GM21786 (cell line): Measurements from ENCODE around the gene ZNF148.

ENCODE experiments used
- ATAC-seq: cut with Tn5 transposase; IDR thresholded peaks from one replicate; pipeline ENCODE4 v1.9.1; 2021; ENCODE audit not compliant: unreplicated experiment

The ZNF148 gene

DNA sequence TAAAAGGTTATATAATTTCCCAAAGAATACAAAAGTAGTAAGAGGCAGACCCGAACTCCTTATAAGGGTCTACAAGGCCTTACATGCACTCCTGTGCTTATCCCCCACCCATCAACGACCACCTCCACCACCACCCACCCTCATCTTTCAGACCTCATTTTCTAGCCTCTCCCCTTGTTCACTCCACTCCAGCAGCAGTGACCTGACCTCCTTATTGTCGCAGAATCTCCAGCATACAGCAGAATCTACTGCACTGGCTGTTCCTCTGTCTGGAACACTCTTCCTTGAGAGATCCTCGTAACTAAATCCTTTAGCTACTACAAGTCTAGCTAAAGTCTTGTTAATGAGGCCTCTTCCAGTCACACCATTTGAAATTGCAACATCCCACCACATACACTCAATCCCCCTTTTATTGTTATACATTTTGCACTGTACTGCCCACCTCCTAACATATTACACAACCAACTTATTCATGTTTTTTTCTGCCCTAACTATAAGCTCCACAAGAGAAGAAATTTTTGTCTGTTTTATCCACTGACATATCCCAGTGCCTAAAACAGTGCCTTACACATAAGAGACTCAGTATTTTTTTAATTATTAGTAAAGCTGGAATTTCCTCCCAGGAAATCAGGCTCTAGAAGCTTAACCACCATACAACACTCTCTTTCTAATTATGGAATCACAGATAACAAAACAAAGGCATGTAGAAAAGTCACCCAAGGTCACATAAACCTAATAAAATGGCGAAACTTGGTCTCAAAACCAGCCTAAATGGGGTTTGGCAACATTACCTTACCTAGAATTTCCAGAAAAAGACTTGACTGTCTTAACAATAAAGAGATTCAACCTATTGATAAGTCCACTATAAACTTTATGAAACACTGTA, 40.2 kb downstream of the ZNF148 start:
- no peak for ATAC-seq

DNA sequence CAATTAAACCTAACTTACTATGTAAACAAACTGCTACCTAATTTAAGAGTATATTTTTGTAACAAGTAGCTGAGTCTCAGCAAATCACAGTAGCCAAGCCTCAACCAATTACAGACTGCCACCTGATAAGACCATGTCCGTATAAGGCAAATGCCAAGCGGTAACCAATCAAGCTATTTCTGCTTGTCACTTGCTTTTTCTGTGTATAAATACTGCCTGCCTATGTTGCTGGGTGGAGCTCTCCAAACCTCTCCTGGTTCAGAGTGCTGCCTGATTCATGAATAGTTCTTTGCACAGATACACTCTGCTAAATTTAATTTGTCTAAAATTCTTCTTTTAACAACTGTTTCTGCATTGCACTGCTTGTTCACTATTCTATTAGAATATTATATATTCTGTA, 42.6 kb downstream of the ZNF148 start:
- ATAC-seq = no peak

DNA sequence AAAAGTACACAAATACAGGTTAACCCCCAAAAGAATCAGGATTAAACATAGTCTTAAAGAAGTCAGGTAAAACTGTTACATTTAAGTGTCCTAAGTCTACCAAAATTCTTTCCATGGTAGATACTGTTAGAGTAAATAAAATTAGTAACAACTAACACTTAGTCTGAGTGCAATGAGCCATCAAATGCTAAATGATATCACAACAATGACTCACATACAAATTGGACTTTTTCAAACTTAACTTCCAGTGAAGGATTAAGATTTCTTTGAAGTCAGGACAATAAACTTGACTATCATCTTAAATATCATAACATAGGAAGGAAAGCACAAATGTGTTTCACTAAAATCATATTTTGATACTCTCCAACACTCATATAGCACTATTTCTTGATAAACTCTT, 43.9 kb downstream of the ZNF148 start:
- no peak for ATAC-seq

DNA sequence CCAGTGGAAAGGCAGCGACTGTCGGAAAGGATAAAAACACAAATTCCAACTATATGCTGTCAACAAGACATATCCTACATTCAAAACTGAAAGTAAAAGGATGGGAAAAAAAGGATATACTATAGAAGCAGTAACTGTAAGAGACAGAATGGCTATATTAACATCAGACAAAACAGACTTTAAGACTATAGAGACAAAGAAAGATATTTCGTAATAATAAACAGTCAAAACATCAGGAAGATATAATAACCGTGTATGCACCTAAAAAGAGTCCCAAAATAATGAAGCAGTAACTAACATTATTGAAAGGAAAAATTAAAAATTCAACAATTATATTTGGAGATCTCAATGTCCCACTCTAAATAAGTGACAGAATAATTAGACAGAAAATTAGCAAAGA, 48.2 kb downstream of the ZNF148 start:
- ATAC-seq = no peak

DNA sequence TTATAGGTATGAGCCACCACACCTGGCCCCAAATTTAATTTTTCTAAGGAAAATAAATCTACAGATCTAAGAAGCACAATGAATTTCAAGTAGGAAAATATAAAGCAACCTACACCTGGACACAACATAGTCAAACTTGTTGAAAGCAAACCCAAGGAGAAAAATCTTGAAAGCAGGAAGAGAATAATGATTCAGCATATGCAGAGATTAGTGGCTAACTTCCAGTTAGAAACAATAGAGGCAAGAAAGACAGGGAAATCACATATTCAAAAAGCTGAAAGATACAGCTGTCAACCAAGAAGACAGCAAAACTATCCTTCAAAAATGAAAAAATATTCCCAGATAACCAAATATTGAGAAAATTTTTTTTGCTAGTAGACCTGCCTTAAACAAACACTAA, 49.4 kb downstream of the ZNF148 start:
- ATAC-seq = no peak

DNA sequence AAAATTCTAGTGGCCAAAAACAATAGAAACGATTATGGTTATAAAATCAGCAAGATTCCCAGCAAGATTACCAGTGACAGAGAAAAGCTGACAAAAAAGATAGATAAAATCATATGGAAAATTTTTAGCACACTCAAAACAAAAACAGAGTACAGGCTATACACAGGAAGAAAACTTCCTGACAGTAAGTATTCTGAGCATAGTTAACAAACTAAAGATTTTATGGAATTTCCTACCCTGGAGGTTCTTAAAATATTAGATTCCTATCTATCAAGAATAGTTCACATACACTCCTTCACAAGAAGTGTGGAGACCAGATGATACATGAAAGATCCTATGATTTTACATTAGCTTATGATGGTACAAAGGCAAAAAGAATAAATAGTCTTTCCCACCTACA, 50.8 kb downstream of the ZNF148 start:
- ATAC-seq = no peak

DNA sequence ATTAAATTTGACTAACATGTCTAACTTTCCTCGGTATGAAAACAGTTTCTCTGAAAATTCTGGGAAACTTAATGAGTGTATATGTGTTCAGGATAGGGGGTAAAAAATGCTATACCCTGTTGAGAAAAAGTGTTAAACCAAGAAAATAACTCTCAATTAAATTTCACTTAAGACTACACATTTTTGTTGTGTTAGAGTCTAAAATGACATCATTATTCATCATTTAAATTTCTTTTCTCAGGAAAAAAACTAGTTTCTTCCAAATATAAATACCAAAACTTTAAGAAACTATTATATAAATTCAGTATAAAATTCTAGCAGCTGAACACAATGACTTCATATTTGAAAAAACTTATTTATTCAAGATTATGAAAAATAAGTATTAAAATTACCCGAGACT, 52.2 kb downstream of the ZNF148 start:
- no peak for ATAC-seq

DNA sequence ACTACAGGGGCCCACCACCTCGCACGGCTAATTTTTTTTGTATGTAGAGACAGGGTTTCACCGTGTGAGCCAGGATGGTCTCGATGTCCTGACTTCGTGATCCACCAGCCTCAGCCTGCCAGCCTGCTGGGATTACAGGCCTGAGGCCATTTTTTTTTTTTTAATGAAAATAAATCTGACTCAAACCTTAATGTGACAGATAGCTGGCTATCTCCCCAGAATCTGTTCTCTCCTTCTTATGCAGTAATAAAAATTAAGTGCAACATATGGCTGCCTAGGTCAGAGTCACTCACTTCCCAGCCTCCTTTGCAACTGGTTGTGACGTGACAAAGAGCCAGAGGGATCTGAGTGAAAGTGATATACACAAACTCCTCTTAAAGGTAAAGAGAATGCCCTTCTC, 53.0 kb downstream of the ZNF148 start:
- ATAC-seq = no peak

DNA sequence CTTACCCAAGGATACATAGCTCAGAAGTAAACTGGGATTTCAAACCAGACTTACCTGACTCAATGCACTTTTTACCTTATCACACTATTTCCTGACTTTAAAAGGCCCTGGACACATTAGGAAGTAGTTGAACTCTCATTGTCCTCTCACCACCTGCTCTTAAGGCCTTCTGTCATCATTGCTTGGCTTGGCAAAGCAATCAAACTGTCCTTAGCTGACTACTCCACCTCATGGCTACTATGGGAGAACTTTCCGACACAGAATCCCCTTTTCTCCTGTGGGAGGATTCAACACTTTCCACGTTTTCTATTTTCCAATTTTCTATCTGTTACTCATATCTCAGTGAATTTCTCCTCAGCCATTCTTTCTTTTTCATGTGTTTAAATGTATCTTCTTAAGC, 55.4 kb downstream of the ZNF148 start:
- ATAC-seq = no peak

DNA sequence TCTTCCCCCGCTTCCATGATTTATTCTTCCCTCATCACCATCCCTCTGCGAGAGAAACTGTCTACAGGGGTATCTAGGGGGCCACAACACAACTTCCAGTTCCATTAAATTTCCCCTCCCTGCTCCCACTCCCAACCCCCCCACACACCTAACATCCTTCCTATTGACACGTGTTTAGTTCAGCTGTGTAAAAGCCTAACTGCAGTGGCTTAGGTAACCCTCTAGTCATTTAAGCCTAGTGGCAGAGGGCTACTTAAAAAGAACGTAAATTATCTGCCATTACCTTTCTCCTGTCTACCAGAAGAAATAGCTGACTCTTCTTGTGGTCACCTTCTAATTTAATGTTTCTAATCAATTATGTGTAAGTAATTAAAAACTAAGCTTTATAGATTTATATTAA, 56.3 kb downstream of the ZNF148 start:
- no peak for ATAC-seq

DNA sequence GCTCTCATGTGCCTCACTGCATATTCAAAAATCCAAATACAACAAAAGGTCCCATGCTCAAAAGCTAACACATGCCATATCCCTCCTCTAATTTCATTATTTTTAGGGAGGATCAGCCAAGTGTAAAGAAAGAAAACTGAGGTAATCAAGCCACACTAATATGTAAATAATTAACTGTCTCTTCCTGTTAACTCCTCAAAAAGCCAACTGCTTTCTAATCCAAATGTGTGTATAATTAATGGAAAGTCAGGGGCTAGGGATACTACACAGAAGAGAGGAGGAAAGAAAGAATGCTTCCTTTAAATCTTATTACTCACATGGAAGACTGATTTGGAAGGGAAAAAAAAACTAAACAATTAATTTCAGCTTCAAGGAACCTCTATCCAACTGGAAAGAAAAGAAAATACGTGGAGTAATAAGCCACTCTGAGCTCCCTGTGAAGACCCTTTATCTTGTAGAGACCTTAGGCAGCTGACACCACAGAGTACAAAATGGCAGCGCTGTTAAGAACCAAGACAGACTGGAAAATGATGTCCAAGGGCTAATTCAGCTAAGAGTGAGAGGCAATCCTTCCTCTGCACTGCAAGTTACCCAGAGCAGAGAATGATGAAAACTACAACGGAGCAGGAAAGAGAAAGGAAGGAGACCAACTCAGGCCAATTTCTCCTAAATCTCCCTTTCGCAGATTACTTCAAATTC, 56.8 kb downstream of the ZNF148 start:
- no peak for ATAC-seq

DNA sequence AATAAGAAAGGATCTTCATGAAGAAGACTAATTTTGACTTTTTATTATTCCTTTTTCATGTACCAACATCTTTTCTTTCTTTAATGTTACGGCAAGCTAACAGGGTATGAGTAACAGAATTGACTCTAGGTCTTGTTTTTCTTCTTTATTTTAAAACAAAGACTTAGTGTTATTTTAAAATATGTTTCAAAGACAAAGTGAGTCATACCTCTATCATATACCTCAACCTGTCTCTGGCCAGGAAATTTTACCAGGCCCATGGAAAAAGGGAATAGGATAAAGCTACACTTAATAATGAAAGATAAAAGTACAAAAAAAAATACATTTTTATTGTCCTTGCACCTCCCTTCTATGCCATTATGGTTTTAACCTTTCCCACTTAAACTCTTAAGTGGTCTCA, 57.4 kb downstream of the ZNF148 start:
- no peak for ATAC-seq

DNA sequence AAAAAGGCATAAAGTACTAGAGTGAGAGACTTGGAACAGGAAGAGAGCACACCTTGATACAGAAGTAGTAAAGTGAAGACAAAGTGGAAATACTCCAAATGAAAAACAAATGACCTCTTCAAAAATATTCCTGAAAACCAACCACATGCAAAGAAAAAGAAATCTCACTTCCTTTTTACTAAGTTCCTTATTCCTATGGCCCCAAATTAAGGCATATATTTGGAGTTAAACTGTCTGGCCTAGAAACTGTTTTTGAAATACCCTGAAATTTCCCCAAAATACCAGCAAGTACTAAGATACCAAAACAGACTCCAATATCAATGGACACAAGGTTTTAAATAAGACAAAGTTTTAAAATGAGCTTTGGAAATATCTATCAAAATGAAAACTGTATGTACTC, 58.2 kb downstream of the ZNF148 start:
- ATAC-seq = no peak

DNA sequence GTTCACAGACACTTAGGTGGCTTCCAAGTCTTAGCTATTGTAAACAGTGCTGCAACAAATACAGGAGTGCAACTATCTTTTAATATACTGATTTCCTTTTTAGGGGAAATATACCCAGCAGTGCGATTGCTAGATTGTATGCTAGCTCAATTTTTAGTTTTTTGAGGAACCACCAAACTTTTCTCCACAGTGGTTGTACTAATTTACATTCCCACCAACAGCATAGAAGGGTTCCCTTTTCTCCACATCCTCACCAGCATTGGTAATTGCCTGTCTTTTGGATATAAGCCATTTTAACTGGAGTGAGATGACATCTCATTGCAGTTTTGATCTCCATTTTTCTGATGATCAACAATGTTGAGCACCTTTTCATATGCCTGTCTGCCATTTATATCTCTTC, 58.9 kb downstream of the ZNF148 start:
- no peak for ATAC-seq

DNA sequence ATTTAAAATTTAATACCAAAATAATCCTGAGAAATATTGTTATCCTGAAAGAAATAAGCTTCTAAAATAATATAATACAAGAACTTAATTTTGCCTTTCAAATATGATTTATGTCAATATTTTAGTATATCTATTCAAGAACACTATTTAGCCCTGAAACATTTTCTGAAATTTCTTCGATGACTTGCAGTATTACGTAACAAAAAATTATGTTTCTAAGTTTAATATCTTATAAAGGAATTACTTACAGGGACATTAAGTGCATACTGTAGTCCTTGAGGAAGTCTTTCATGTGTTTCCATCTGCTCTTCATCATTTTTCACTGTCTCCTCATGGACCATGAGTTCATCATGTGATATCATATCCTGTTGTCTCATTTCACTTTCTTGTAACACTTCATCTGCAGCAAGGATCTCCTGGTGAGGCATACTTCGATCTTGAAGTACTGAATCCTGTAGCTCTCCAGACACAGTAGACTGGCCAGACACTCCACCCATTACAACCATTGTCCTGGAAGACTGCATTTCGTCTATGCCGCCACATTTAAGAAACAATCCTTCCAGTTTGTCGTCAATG, 62.0 kb downstream of the ZNF148 start:
- no peak for ATAC-seq

DNA sequence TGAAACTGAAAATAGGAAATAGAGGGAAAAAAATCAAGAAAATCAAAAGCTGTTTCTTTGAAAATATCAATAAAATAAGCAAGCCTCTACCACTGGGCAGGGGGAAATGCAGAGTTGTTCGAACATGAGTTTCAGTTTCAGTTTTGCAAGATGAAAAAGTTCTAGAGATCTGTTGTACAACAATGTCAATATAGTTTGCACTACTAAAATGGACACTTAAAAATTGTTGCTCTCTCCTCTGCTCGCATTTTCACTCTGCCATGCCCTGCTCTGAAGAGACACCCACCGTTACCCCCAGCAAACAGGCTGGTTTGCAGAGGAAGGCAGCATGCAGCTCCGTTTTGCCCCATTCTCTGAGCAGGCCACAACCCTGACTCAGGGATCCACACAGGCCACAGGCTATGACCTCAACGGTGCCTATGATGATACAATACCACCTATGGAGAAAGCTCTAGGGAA, 64.5 kb downstream of the ZNF148 start:
- ATAC-seq = no peak

DNA sequence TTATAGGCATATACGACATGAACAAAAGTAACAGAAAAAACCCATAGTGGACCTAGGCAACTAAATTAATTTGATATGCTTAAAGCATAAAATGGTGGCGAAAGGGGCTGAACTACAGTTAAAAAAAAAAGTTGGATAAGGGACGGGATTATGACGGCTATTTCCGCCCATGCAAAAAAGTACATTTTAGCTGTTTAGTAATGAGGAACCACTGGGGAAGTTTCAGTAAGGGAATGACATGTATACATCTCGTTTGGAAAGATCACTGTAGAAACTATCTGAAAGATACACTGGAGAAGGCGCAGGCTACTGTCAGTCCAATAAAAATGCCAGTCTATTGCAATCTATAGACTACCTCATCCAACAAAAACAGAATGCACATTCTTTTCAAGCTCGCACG, 65.6 kb downstream of the ZNF148 start:
- no peak for ATAC-seq

DNA sequence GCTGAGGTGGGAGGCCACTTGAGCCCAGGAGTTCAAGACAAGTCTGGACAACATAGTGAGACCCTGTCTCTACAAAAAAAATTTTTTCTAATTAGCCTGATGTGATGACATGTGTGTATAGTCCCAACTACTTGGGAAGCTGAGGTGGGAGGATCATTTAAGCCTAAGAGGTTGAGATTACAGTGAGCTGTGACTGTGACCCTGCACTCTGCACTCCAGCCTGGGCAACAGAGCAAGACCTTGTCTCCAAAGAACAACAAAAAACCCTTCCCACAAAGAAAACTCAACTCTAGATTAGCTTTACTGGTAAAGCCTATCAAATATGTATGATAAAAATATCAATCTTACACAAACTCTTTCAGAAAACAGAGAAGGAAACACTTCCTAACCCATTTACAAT, 68.5 kb downstream of the ZNF148 start:
- no peak for ATAC-seq

DNA sequence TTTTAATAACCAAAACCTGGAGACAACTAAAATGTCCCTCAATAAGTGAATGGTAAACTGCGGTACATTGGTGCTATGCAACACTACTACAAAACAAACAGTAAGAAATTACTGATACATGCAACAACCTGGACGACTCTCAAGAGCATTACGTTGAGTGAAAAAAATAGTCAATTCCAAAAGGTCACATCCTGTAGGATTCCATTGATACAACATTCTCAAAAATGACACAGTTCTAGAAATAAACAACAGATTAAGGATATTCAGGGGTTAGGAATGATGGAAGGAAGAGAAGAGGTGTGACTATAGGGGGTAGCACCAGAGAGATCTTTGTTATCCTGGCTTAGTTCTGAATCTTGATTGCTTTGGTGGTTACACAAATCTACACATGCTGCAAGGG, 72.2 kb downstream of the ZNF148 start:
- ATAC-seq = no peak

DNA sequence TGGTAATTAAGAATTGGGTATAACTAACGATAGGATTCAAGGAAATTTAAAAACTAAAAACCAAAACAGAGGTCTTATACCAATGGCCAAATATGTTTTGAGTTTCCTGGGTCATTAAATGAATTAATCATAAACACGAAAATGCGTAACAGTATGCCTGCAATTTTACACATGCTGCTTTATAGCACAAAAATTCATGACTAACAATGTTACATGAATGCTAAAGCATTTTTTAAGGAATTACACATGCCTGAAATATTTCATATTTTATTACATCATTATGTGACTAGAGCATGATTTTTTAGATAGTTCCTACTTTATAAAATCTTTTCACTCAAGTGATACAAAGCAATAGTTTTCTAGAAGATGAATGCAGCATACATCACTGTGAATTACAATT, 74.7 kb downstream of the ZNF148 start:
- no peak for ATAC-seq

DNA sequence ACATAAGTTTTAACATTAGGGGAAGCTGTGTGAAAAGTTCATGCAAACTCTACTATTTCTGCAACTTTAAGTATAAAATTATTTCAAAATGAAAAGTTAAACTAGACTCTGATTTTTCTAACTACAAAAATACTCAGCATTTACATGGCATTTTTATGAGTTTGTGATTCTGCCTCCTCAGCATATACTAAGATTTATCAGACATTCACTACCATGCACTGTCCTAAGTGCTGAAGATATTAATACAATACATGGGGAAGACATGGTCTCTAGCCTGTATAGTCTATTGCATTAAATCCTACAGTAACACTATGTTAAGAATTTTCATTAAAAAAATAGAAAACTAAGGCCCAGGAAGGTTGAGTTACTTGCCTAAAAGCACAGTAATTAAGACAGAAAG, 80.7 kb downstream of the ZNF148 start:
- ATAC-seq = no peak

DNA sequence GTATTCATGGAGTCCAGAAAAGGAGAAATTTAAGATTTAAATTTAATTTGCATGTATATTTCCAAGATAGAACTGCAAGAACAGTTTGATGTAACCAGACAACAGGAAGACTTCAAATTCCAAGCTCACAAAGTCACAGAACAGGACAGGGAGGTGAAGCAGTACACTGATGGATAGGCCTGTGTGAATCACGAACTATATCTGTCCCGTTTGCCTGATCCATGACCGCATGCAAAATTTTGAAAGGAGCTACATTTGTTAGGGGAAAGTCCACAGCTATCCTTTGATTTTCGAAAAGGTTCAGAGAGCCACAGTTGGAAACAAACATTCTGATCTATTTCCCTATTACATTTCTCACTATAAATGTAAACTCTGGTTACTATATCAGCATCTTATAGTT, 83.1 kb downstream of the ZNF148 start:
- no peak for ATAC-seq
